HEK293T (cell line): ENCODE data around the gene PDS5A.
"Not testable (repeated sequence)": the region's sequence is repeated elsewhere in the genome, so short reads cannot be mapped to it uniquely, and the experiment has no call there.

Experiments
- ARNT ChIP-seq: fragments of 450-650 bp; IDR thresholded peaks from 2 replicates; pipeline ENCODE4 v1.6.1; 2017; ENCODE audit warnings: mild to moderate bottlenecking
- ELF4 ChIP-seq: fragments of 450-650 bp; IDR thresholded peaks from 2 replicates; pipeline ENCODE4 v1.6.1; 2017; ENCODE audit warnings: antibody characterized with exemption
- FOXK2 ChIP-seq: fragments of 450-650 bp; IDR thresholded peaks from 2 replicates; pipeline ENCODE4 v1.6.1; 2016; ENCODE audit warnings: mild to moderate bottlenecking
- FOXM1 ChIP-seq: fragments of 450-650 bp; IDR thresholded peaks from 2 replicates; pipeline ENCODE4 v1.6.1; 2017; ENCODE audit warnings: mild to moderate bottlenecking, borderline replicate concordance
- HDGF ChIP-seq: fragments of 450-650 bp; IDR thresholded peaks from 2 replicates; pipeline ENCODE4 v1.6.1; 2017; ENCODE audit warnings: antibody characterized with exemption, borderline replicate concordance
- SUZ12 ChIP-seq: fragments of 450-650 bp; IDR thresholded peaks from 2 replicates; pipeline ENCODE4 v1.6.1; 2016; ENCODE audit warnings: mild to moderate bottlenecking
- TARDBP ChIP-seq: fragments of 450-650 bp; IDR thresholded peaks from 2 replicates; pipeline ENCODE4 v1.6.1; 2016

GRCh38 chr4:39989381-39989780 lies 11.7 kb upstream of the PDS5A start:
- not testable (repeated sequence) for TF ChIP-seq FOXM1, ARNT, SUZ12, HDGF, TARDBP, FOXK2, ELF4
